ENCODE data around the gene DMRTB1. TPM values are rescaled to one million over a fixed set of nuclear protein-coding genes. Genes with fewer than 3 reads are reported as not detected.

DMRTB1 gene
- polyA plus RNA-seq, 3 donors, result not detected

- Mint-ChIP-seq H3K36me3 (no peaks in the 10 kb centered on the region), H3K27ac (no peak overlapping the region), H3K4me1 (peaks cover 4% of the 10 kb centered on the region), H3K27me3 (ENCODE audit: low read depth in 3 of 3) (peaks cover 1 to 2% (median 2%) of the 10 kb centered on the region in 3 donors), H3K4me3 (no peak overlapping the region), H3K9me3 (peaks cover 0 to 1% (median 0%) of the 10 kb centered on the region in 7 donors)
- Histone ChIP-seq H3K9me3 (replicated peaks in 1 of 2; ENCODE audit: control insufficient read depth in 1 of 2, insufficient read depth in 1 of 2, low read length in 2 of 2) (no peaks in the 10 kb centered on the region), H3K9ac (ENCODE audit: insufficient read depth, low read length, poor library complexity, severe bottlenecking) (no peak overlapping the region), H4K20me1 (ENCODE audit: insufficient read depth, low read length) (no peaks in the 10 kb centered on the region), H3K36me3 (replicated peaks in 1 of 2; ENCODE audit: control insufficient read depth in 1 of 2, insufficient read depth in 2 of 2, low read length in 2 of 2) (no peaks in the 10 kb centered on the region), H2AFZ (ENCODE audit: insufficient read depth, low read depth, low read length, poor library complexity, severe bottlenecking) (no peak overlapping the region), H3K27ac (ENCODE audit: low read depth in 1 of 2, low read length in 2 of 2) (no peak overlapping the region), H3K79me2 (ENCODE audit: insufficient read depth, low read length) (no peaks in the 10 kb centered on the region), H3K4me1 (ENCODE audit: control insufficient read depth in 1 of 2, insufficient read depth in 2 of 2, low read length in 2 of 2) (no peaks in the 10 kb centered on the region), H3K4me2 (replicated peaks; ENCODE audit: extremely low read depth, low read length, poor library complexity, severe bottlenecking) (no peak overlapping the region), H3K4me3 (replicated peaks in 1 of 3; ENCODE audit: low read depth in 2 of 3, low read length in 3 of 3) (no peak overlapping the region), H3K27me3 (ENCODE audit: control insufficient read depth in 2 of 2, insufficient read depth in 2 of 2, low read length in 2 of 2) (no peaks in the 10 kb centered on the region)
- intact Hi-C loops (cut with micrococcal nuclease), result no loop called here
- WGBS (ENCODE audit: insufficient coverage), result 100% methylated on average over 2 of the region's 2 CpGs
- no peak for TF ChIP-seq CTCF (IDR thresholded peaks at IDR 0.05)
- DNase-seq, result no peak
Observed at GRCh38 chr1:53468374-53468773, 9.2 kb downstream of the DMRTB1 start.

GRCh38 chr1:53469373-53469772 lies 10.2 kb downstream of the DMRTB1 start:
- no peak overlapping the region for H3K27ac ChIP-seq (ENCODE audit: low read depth in 1 of 2, low read length in 2 of 2)
- H3K9ac ChIP-seq (ENCODE audit: insufficient read depth, low read length, poor library complexity, severe bottlenecking), result no peak overlapping the region
- intact Hi-C loops (cut with micrococcal nuclease), result no loop called here
- no peaks in the 10 kb centered on the region for H3K36me3 Mint-ChIP-seq
- H3K27me3 Mint-ChIP-seq (ENCODE audit: low read depth in 3 of 3), result peaks cover 1 to 2% (median 2%) of the 10 kb centered on the region in 3 donors
- H3K9me3 ChIP-seq (replicated peaks in 1 of 2; ENCODE audit: control insufficient read depth in 1 of 2, insufficient read depth in 1 of 2, low read length in 2 of 2), result no peaks in the 10 kb centered on the region
- H3K4me2 ChIP-seq (replicated peaks; ENCODE audit: extremely low read depth, low read length, poor library complexity, severe bottlenecking), result no peak overlapping the region
- H3K27me3 ChIP-seq (ENCODE audit: control insufficient read depth in 2 of 2, insufficient read depth in 2 of 2, low read length in 2 of 2), result no peaks in the 10 kb centered on the region
- peaks cover 4% of the 10 kb centered on the region for H3K4me1 Mint-ChIP-seq
- H3K4me3 Mint-ChIP-seq, result no peak overlapping the region
- no peaks in the 10 kb centered on the region for H3K4me1 ChIP-seq (ENCODE audit: control insufficient read depth in 1 of 2, insufficient read depth in 2 of 2, low read length in 2 of 2)
- no peak overlapping the region for H2AFZ ChIP-seq (ENCODE audit: insufficient read depth, low read depth, low read length, poor library complexity, severe bottlenecking)
- H3K79me2 ChIP-seq (ENCODE audit: insufficient read depth, low read length), result no peaks in the 10 kb centered on the region
- peaks cover 0 to 1% (median 0%) of the 10 kb centered on the region in 7 donors for H3K9me3 Mint-ChIP-seq
- no peaks in the 10 kb centered on the region for H3K36me3 ChIP-seq (replicated peaks in 1 of 2; ENCODE audit: control insufficient read depth in 1 of 2, insufficient read depth in 2 of 2, low read length in 2 of 2)
- no peak for TF ChIP-seq CTCF (IDR thresholded peaks at IDR 0.05)
- H3K4me3 ChIP-seq (replicated peaks in 1 of 3; ENCODE audit: low read depth in 2 of 3, low read length in 3 of 3), result no peak overlapping the region
- H3K27ac Mint-ChIP-seq, result no peak overlapping the region
- no peak for DNase-seq
- WGBS (ENCODE audit: insufficient coverage), result 90% methylated on average over 5 of the region's 5 CpGs
- H4K20me1 ChIP-seq (ENCODE audit: insufficient read depth, low read length), result no peaks in the 10 kb centered on the region
